Measurements from ENCODE around the gene RNU6-1.

The RNU6-1 gene

DNA sequence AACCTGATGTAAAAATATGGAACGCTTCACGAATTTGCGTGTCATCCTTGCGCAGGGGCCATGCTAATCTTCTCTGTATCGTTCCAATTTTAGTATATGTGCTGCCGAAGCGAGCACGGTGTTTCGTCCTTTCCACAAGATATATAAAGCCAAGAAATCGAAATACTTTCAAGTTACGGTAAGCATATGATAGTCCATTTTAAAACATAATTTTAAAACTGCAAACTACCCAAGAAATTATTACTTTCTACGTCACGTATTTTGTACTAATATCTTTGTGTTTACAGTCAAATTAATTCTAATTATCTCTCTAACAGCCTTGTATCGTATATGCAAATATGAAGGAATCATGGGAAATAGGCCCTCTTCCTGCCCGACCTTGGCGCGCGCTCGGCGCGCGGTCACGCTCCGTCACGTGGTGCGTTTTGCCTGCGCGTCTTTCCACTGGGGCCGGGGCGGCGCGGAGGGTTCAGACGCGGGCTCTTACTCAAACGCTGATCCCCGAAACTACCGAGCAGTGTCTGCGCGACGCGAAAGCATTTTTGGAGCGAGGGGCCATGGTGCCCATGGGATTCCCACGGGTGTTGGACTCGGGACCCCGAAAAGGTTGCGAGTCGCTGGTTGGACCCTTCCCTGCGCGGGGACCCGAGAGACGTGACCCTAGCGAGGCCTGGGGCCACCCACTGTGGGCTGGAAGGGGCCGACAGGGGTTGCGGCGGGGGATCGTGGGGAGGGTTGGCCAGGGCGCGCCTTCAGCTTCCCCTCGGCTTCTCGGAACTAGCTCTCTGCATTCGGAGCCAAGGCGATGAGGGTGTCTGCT, at the start of gene RNU6-1 (continued):
- TF ChIP-seq ZNF791 (tag by site-specific recombination; IDR thresholded peaks at IDR 0.05) (no peak), ZNF639 (tag by site-specific recombination; IDR thresholded peaks at IDR 0.05) (peak; percentile 90), FEZF1 (tag by site-specific recombination; IDR thresholded peaks at IDR 0.05) (peak; percentile 69), ZNF561 (tag by site-specific recombination; IDR thresholded peaks at IDR 0.05; ENCODE audit: borderline replicate concordance) (peak; percentile 62), ZNF658 (tag by site-specific recombination; IDR thresholded peaks at IDR 0.05) (no peak), ZNF2 (tag by site-specific recombination; IDR thresholded peaks at IDR 0.05) (peak; percentile 85; the same call in 1 of the 2 replicates), ZNF16 (tag by site-specific recombination; IDR thresholded peaks at IDR 0.05; ENCODE audit: low read depth) (no peak), ZNF449 (tag by site-specific recombination; IDR thresholded peaks at IDR 0.05) (peak; percentile 59; the same call in 1 of the 2 replicates), ZNF626 (tag by site-specific recombination; IDR thresholded peaks at IDR 0.05) (no peak)
- TF ChIP-seq, protein P1, sequence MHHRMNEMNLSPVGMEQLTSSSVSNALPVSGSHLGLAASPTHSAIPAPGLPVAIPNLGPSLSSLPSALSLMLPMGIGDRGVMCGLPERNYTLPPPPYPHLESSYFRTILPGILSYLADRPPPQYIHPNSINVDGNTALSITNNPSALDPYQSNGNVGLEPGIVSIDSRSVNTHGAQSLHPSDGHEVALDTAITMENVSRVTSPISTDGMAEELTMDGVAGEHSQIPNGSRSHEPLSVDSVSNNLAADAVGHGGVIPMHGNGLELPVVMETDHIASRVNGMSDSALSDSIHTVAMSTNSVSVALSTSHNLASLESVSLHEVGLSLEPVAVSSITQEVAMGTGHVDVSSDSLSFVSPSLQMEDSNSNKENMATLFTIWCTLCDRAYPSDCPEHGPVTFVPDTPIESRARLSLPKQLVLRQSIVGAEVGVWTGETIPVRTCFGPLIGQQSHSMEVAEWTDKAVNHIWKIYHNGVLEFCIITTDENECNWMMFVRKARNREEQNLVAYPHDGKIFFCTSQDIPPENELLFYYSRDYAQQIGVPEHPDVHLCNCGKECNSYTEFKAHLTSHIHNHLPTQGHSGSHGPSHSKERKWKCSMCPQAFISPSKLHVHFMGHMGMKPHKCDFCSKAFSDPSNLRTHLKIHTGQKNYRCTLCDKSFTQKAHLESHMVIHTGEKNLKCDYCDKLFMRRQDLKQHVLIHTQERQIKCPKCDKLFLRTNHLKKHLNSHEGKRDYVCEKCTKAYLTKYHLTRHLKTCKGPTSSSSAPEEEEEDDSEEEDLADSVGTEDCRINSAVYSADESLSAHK (tag by site-specific recombination; IDR thresholded peaks at IDR 0.05), result no peak

DNA sequence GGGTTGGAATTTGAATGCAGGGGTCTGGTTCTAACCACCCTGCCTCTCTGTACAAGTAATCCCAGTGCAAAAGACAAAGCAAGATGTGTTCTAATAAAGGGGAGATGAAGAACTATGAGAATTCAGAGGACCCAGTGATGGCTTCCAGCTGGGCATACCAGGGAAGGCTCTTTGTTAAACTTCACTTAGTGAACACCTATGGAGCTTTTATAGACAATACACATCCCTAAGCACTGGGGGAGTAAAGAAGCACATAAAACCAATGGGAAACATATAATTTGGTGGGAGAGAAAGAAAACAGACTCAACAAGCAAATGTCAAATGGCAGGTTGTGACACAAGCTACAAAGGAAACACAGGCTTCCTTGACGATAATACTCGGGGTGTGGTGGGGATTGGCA, 47.9 kb upstream of the RNU6-1 start:
- TF ChIP-seq YY1 (tag by site-specific recombination; IDR thresholded peaks at IDR 0.05) (no peak), SP7 (tag by site-specific recombination; IDR thresholded peaks at IDR 0.05) (peak; percentile 90), ZNF645 (tag by site-specific recombination; IDR thresholded peaks at IDR 0.05) (no peak), ZNF423 (tag by site-specific recombination; IDR thresholded peaks at IDR 0.05) (0 out of 2 replicates have a peak, but pooled peaks have one; percentile 31), ZIC2 (tag by site-specific recombination; IDR thresholded peaks at IDR 0.05) (peak; percentile 97), ZNF792 (tag by site-specific recombination; IDR thresholded peaks at IDR 0.05) (no peak)
- CTCF ChIA-PET, result interaction anchor here (0.8 kb wide), 1 partner anchor 419 kb away, joined by 4 read pairs; no protein-coding TSS in a partner anchor
- POLR2A ChIA-PET, result no interaction called here
- Histone ChIP-seq H3K4me1 (ENCODE audit: control insufficient read depth, insufficient read depth, low read length) (peaks cover 12% of the 10 kb centered on the region; the same call in 1 of the 2 replicates), H3K9me3 (ENCODE audit: control insufficient read depth, insufficient read depth, low read depth, low read length) (no peaks in the 10 kb centered on the region), H3K27ac (ENCODE audit: extremely low read depth, low read depth, low read length) (no peak overlapping the region), H3K4me3 (ENCODE audit: low read depth, low read length) (no peak overlapping the region), H3K36me3 (ENCODE audit: control insufficient read depth in 2 of 2, insufficient read depth in 1 of 2, low read length in 2 of 2) (no peaks in the 10 kb centered on the region)

- Histone ChIP-seq H3K36me3 (ENCODE audit: control insufficient read depth in 2 of 2, insufficient read depth in 1 of 2, low read length in 2 of 2) (no peaks in the 10 kb centered on the region), H3K27ac (ENCODE audit: extremely low read depth, low read depth, low read length) (no peak overlapping the region), H3K9me3 (ENCODE audit: control insufficient read depth, insufficient read depth, low read depth, low read length) (no peaks in the 10 kb centered on the region), H3K4me3 (ENCODE audit: low read depth, low read length) (no peak overlapping the region), H3K4me1 (ENCODE audit: control insufficient read depth, insufficient read depth, low read length) (peaks cover 12% of the 10 kb centered on the region; the same call in 1 of the 2 replicates)
- TF ChIP-seq ZNF677 (tag by site-specific recombination; IDR thresholded peaks at IDR 0.05) (no peak), ZNF16 (tag by site-specific recombination; IDR thresholded peaks at IDR 0.05; ENCODE audit: low read depth) (no peak), BCL11B (tag by site-specific recombination; IDR thresholded peaks at IDR 0.05; ENCODE audit: low read depth) (no peak), OVOL3 (tag by site-specific recombination; IDR thresholded peaks at IDR 0.05) (no peak), SP2 (tag by site-specific recombination; IDR thresholded peaks at IDR 0.05) (no peak), ZEB2 (tag by site-specific recombination; IDR thresholded peaks at IDR 0.05) (no peak)
- TF ChIP-seq, protein P2, sequence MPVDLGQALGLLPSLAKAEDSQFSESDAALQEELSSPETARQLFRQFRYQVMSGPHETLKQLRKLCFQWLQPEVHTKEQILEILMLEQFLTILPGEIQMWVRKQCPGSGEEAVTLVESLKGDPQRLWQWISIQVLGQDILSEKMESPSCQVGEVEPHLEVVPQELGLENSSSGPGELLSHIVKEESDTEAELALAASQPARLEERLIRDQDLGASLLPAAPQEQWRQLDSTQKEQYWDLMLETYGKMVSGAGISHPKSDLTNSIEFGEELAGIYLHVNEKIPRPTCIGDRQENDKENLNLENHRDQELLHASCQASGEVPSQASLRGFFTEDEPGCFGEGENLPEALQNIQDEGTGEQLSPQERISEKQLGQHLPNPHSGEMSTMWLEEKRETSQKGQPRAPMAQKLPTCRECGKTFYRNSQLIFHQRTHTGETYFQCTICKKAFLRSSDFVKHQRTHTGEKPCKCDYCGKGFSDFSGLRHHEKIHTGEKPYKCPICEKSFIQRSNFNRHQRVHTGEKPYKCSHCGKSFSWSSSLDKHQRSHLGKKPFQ (tag by site-specific recombination; IDR thresholded peaks at IDR 0.05), result no peak
- POLR2A ChIA-PET, result no interaction called here
- CTCF ChIA-PET, result no interaction called here
Measured at GRCh38 chr15:67885861-67886260, 46.0 kb upstream of the RNU6-1 start.

Data from HEK293 (cell line).